ENCODE data around the gene TRIP10.

GRCh38 chr19:6707011-6707657 lies 32.3 kb upstream of the TRIP10 start:
- TF ChIP-seq CTCF (conservative IDR thresholded peaks at IDR 0.05; ENCODE audit: low read depth, low read length) (no peak), POLR2A (IDR thresholded peaks at IDR 0.05; ENCODE audit: low read depth, low read length) (no peak), BHLHE40 (IDR thresholded peaks at IDR 0.05; ENCODE audit: low read depth, low read length) (no peak), SMC3 (IDR thresholded peaks at IDR 0.05; ENCODE audit: low read depth, low read length) (no peak), USF2 (IDR thresholded peaks at IDR 0.05; ENCODE audit: low read depth, low read length) (no peak), CEBPB (IDR thresholded peaks at IDR 0.05; ENCODE audit: low read depth, low read length) (no peak), MAFK (IDR thresholded peaks at IDR 0.05; ENCODE audit: low read depth, low read length) (no peak), ELK1 (IDR thresholded peaks at IDR 0.05; ENCODE audit: borderline replicate concordance, low read depth, low read length) (no peak), RFX5 (IDR thresholded peaks at IDR 0.05; ENCODE audit: low read depth, low read length) (no peak), RAD21 (IDR thresholded peaks at IDR 0.05; ENCODE audit: low read length) (no peak), CHD1 (IDR thresholded peaks at IDR 0.05; ENCODE audit: low read depth, low read length) (no peak), MXI1 (IDR thresholded peaks at IDR 0.05; ENCODE audit: borderline replicate concordance, low read depth, low read length) (no peak), RCOR1 (IDR thresholded peaks at IDR 0.05; ENCODE audit: insufficient replicate concordance, low read length) (no peak), FOS (IDR thresholded peaks at IDR 0.05; ENCODE audit: low read depth, low read length) (no peak)
